Erythroblast (primary cell): ENCODE results near the gene MAP3K9.

ENCODE experiments used
- GATA1 ChIP-seq: IDR thresholded peaks from 2 replicates; pipeline ENCODE4 v1.6.1; 2011; ENCODE audit warnings: low read depth, mild to moderate bottlenecking, control low read depth, low read length, moderate library complexity
- POLR2A ChIP-seq: IDR thresholded peaks from 2 replicates; pipeline ENCODE4 v1.6.1; 2011; ENCODE audit warnings: mild to moderate bottlenecking, low read length

GRCh38 chr14:70724944-70725343, 84.4 kb downstream of the MAP3K9 start:
- TF ChIP-seq GATA1: no peak
- no peak for TF ChIP-seq POLR2A
